SK-N-SH treated with all-trans-retinoic acid at 6 μM for 48 hours (cell line): ENCODE data around the gene ST6GALNAC3.

Experiments used
- ATAC-seq: fragments of 200-7000 bp; cut with Tn5 transposase; 3 replicates; pipeline ENCODE4 v1.9.1; 2020; ENCODE audit warnings: mild to moderate bottlenecking, moderate library complexity
- ARNTL ChIP-seq: fragments of 450-650 bp; formaldehyde crosslinking; IDR thresholded peaks from 2 replicates; pipeline ENCODE4 v1.5.0; 2020; ENCODE audit warnings: low read depth, mild to moderate bottlenecking, moderate library complexity, borderline replicate concordance
- BACH2 ChIP-seq: fragments of 250-450 bp; sonication (Bioruptor Pico); IDR thresholded peaks from 2 replicates; pipeline ENCODE4 v1.9.0; 2021; ENCODE audit warnings: mild to moderate bottlenecking, borderline replicate concordance
- CREB5 ChIP-seq: fragments of 250-450 bp; sonication (Bioruptor Pico); IDR thresholded peaks from 2 replicates; pipeline ENCODE4 v1.5.1; 2020; ENCODE audit warnings: low read depth, mild to moderate bottlenecking, moderate library complexity
- CSDC2 ChIP-seq: fragments of 250-450 bp; sonication (Bioruptor Pico); IDR thresholded peaks from 2 replicates; pipeline ENCODE4 v1.5.0; 2020; ENCODE audit warnings: mild to moderate bottlenecking, moderate library complexity
- ESRRG ChIP-seq: fragments of 250-450 bp; sonication (Bioruptor Pico); IDR thresholded peaks from 2 replicates; pipeline ENCODE4 v1.6.1; 2021; ENCODE audit warnings: mild to moderate bottlenecking
- ISL1 ChIP-seq: fragments of 250-450 bp; sonication (Bioruptor Pico); IDR thresholded peaks from 2 replicates; pipeline ENCODE4 v2.1.2; 2022; ENCODE audit warnings: mild to moderate bottlenecking, moderate library complexity
- OSR1 ChIP-seq: fragments of 250-450 bp; sonication (Bioruptor Pico); IDR thresholded peaks from 2 replicates; pipeline ENCODE4 v1.8.0; 2022; ENCODE audit warnings: moderate library complexity, mild to moderate bottlenecking, inconsistent platforms
- PPARA ChIP-seq: fragments of 250-450 bp; sonication (Bioruptor Pico); IDR thresholded peaks from 2 replicates; pipeline ENCODE4 v1.5.0; 2020; ENCODE audit warnings: mild to moderate bottlenecking, borderline replicate concordance
- RARB ChIP-seq: fragments of 250-450 bp; sonication (Bioruptor Pico); IDR thresholded peaks from 2 replicates; pipeline ENCODE4 v1.8.0; 2021; ENCODE audit warnings: mild to moderate bottlenecking, moderate library complexity
- SNAI2 ChIP-seq: fragments of 250-450 bp; sonication (Bioruptor Pico); IDR thresholded peaks from 2 replicates; pipeline ENCODE4 v1.5.0; 2020; ENCODE audit warnings: mild to moderate bottlenecking, moderate library complexity
- TCF4 ChIP-seq: fragments of 250-450 bp; sonication (Bioruptor Pico); IDR thresholded peaks from 2 replicates; pipeline ENCODE4 v1.8.0; 2021; ENCODE audit warnings: mild to moderate bottlenecking, moderate library complexity, borderline replicate concordance
- TSHZ2 ChIP-seq: fragments of 250-450 bp; sonication (Bioruptor Pico); IDR thresholded peaks from 2 replicates; pipeline ENCODE4 v1.5.0; 2020; ENCODE audit warnings: mild to moderate bottlenecking, moderate library complexity
- ZC3H10 ChIP-seq: fragments of 250-450 bp; sonication (Bioruptor Pico); IDR thresholded peaks from 2 replicates; pipeline ENCODE4 v1.5.1; 2021; ENCODE audit warnings: mild to moderate bottlenecking, moderate library complexity
- ZFP30 ChIP-seq: fragments of 450-650 bp; formaldehyde crosslinking; IDR thresholded peaks from 2 replicates; pipeline ENCODE4 v1.5.0; 2022; ENCODE audit warnings: mild to moderate bottlenecking, moderate library complexity
- ZNF565 ChIP-seq: fragments of 450-650 bp; formaldehyde crosslinking; conservative IDR thresholded peaks from 2 replicates; pipeline ENCODE4 v1.5.0; 2020; ENCODE audit warnings: low read depth, mild to moderate bottlenecking, moderate library complexity
- ZNF70 ChIP-seq: fragments of 450-650 bp; formaldehyde crosslinking; IDR thresholded peaks from 2 replicates; pipeline ENCODE4 v1.5.0; 2020; ENCODE audit warnings: mild to moderate bottlenecking, moderate library complexity
- ZNF8 ChIP-seq: fragments of 450-650 bp; formaldehyde crosslinking; IDR thresholded peaks from 2 replicates; pipeline ENCODE4 v1.5.0; 2020; ENCODE audit warnings: mild to moderate bottlenecking, moderate library complexity
- TF ChIP-seq, protein P1 (sequence below): fragments of 250-450 bp; sonication (Bioruptor Pico); IDR thresholded peaks from 2 replicates; pipeline ENCODE4 v1.5.1; 2021; ENCODE audit warnings: mild to moderate bottlenecking, moderate library complexity
- TF ChIP-seq, protein P2 (sequence below): fragments of 250-450 bp; sonication (Bioruptor Pico); IDR thresholded peaks from 2 replicates; pipeline ENCODE4 v1.8.0; 2021; ENCODE audit warnings: low read depth, mild to moderate bottlenecking, moderate library complexity, borderline replicate concordance

Gene ST6GALNAC3

DNA sequence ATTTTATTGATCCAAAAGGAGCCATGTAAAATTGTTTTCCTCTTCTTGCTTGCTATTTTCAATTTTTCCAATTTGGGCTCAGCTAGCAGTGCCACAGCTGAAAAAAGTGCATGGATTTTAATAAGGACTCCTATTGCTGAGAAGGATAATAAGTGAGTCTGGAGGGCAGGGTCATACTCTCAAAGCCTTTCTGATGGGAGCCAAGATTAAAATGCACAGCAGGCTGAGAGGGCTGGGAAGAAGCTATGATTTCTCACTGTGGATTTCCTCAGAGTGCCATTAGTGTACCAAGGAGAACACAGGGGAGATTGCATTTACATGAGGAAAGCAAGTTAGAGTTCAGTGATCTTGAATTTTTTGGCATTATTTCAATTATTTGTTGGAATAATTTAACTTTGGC lies 261.3 kb downstream of the ST6GALNAC3 start:
- TF ChIP-seq TCF4 (CRISPR knock-in tag) (no peak), ESRRG (no peak), ZNF565 (CRISPR knock-in tag) (no peak), RARB (CRISPR knock-in tag) (no peak), OSR1 (CRISPR knock-in tag) (no peak)
- no peak for ATAC-seq

DNA sequence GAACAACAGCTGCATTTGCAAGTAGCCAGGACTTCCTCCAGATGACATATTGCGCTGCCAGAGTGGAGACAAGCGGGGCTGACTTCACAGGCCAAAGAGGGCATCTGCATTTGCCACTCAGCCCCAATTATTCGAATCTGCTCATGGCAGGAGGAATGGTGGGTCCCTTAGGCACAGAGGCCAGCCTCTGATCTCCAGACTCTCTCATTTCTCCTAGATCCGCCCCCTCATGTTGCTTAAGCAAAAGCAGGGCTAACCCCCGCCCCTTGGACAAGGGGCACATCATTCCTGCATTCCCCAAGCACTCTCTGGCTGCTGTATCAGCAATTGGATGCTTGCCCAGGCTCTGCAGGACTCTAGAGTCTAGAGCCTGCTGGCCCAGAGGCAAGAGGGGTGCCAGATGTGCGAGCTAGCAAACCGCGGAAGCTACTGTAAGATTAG lies 262.4 kb downstream of the ST6GALNAC3 start:
- ATAC-seq = peak; percentile 100
- peak; percentile 86; the same call in 1 of the 2 replicates for TF ChIP-seq TSHZ2 (CRISPR knock-in tag)
- no peak for TF ChIP-seq ZC3H10
- peak; percentile 82 for TF ChIP-seq TCF4 (CRISPR knock-in tag)
- no peak for TF ChIP-seq RARB (CRISPR knock-in tag)
- TF ChIP-seq, protein P1, sequence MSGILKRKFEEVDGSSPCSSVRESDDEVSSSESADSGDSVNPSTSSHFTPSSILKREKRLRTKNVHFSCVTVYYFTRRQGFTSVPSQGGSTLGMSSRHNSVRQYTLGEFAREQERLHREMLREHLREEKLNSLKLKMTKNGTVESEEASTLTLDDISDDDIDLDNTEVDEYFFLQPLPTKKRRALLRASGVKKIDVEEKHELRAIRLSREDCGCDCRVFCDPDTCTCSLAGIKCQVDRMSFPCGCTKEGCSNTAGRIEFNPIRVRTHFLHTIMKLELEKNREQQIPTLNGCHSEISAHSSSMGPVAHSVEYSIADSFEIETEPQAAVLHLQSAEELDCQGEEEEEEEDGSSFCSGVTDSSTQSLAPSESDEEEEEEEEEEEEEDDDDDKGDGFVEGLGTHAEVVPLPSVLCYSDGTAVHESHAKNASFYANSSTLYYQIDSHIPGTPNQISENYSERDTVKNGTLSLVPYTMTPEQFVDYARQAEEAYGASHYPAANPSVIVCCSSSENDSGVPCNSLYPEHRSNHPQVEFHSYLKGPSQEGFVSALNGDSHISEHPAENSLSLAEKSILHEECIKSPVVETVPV = 0 out of 2 replicates have a peak, but pooled peaks have one; percentile 12
- peak; percentile 51; the same call in 1 of the 2 replicates for TF ChIP-seq ZNF8 (CRISPR knock-in tag)

DNA sequence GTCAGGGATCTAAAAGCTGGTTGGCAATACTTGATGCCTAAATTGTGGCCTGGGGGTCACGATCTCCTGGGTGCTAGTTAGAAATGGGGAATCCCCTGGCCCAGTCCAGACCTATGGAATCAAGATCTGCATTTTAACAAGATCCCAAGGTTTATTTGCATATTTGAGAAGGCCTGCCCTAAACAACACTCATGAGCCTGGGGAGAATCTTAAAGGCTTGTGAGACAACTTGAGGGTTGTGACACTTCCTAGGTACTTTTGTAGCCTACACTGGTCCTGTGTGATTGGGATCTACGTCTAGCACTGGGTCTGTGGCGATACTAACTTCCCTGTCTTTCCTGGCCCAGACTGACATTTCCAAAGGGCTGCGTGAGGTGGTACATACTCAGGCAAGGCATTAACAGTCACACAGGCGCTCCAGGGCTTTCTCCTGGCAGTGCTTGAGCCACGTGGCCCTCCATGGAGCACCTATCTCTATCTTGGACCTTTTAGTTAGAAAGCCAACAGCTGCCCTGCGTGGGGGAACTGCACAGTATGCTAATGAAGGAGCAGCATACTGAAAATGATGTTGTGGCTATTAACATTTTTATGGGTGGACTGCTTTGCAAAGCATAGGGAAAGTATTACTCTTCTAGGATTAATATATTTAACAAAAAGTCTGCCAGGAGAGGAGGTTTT lies 263.1 kb downstream of the ST6GALNAC3 start:
- no peak for ATAC-seq
- TF ChIP-seq CSDC2 (CRISPR knock-in tag) (no peak), BACH2 (CRISPR knock-in tag) (no peak), TCF4 (CRISPR knock-in tag) (no peak), ZNF8 (CRISPR knock-in tag) (no peak), ZNF70 (CRISPR knock-in tag) (no peak), ZC3H10 (no peak), PPARA (CRISPR knock-in tag) (no peak), ISL1 (CRISPR knock-in tag) (no peak), ZFP30 (CRISPR knock-in tag) (no peak), ARNTL (no peak)
- TF ChIP-seq, protein P2, sequence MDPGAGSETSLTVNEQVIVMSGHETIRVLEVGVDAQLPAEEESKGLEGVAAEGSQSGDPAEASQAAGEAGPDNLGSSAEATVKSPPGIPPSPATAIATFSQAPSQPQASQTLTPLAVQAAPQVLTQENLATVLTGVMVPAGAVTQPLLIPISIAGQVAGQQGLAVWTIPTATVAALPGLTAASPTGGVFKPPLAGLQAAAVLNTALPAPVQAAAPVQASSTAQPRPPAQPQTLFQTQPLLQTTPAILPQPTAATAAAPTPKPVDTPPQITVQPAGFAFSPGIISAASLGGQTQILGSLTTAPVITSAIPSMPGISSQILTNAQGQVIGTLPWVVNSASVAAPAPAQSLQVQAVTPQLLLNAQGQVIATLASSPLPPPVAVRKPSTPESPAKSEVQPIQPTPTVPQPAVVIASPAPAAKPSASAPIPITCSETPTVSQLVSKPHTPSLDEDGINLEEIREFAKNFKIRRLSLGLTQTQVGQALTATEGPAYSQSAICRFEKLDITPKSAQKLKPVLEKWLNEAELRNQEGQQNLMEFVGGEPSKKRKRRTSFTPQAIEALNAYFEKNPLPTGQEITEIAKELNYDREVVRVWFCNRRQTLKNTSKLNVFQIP = no peak

DNA sequence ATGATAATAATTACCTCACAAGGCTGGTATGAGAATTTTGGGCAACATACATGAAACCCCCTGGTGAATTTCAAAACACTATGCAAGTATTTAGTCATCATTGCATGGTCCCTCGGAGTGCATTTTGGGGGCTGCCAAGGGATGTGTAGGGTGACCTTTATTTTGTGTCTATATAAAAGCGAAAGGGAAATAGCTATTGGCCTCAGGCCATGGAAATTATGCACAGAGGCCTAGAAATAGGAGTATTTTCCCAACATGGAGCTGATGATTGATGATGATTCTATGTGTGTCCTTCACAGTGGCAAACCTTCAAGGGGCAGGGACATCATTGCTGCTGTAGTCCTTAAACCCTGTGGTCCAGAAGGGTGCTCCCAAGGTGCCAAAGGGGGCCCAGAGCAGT lies 265.5 kb downstream of the ST6GALNAC3 start:
- ATAC-seq = no peak
- TF ChIP-seq CREB5 (CRISPR knock-in tag) (no peak), RARB (CRISPR knock-in tag) (no peak), BACH2 (CRISPR knock-in tag) (no peak), TSHZ2 (CRISPR knock-in tag) (no peak), PPARA (CRISPR knock-in tag) (no peak), SNAI2 (CRISPR knock-in tag) (no peak), ZNF8 (CRISPR knock-in tag) (no peak), OSR1 (CRISPR knock-in tag) (no peak), CSDC2 (CRISPR knock-in tag) (no peak), ZNF565 (CRISPR knock-in tag) (no peak)
- TF ChIP-seq, protein P1 = no peak
- TF ChIP-seq, protein P2 = no peak
